ENCODE results near the gene MAP3K4. TPM values are rescaled to one million over a fixed set of nuclear protein-coding genes. Genes with fewer than 3 reads are reported as not detected.

Gene MAP3K4
- total RNA-seq (2014; rRNA removed; shearing (Covaris generic); ENCODE audit: low replicate concordance): 16.4 and 18.0 TPM in 2 replicates

GRCh38 chr6:160991406-160992060, at the start of gene MAP3K4:
TSS of gene MAP3K4 (plus strand) at chr6:160991769. CDS start at chr6:160991932, 163 bp downstream.
- in situ Hi-C loops (cut with HindIII; ENCODE audit: low pct_unique_long_range_greater_than_20kb, low sequenced_read_pairs): no loop called here
- DNase-seq (ENCODE audit: low read depth): peak; percentile 71

DNA sequence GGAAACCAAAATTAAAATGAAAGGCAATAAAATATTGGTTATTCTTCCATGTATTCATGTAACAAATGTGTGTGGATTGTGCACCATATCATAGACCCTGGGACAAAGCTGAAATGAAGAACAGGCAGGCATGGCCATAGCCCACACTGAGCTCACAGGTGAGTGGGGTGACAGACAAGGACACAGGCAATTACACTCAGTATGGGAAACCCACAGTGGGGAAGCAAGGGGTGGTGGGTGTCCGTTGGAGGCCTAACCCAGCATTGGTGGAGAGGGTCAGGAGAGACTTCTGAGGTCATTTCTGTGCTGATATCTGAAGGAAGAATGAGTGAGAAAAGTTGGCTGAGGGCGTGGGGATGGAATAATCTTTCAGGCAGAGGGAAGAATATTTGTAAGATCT, 47.6 kb upstream of the MAP3K4 start:
- in situ Hi-C loops (cut with HindIII; ENCODE audit: low pct_unique_long_range_greater_than_20kb, low sequenced_read_pairs): no loop called here

DNA sequence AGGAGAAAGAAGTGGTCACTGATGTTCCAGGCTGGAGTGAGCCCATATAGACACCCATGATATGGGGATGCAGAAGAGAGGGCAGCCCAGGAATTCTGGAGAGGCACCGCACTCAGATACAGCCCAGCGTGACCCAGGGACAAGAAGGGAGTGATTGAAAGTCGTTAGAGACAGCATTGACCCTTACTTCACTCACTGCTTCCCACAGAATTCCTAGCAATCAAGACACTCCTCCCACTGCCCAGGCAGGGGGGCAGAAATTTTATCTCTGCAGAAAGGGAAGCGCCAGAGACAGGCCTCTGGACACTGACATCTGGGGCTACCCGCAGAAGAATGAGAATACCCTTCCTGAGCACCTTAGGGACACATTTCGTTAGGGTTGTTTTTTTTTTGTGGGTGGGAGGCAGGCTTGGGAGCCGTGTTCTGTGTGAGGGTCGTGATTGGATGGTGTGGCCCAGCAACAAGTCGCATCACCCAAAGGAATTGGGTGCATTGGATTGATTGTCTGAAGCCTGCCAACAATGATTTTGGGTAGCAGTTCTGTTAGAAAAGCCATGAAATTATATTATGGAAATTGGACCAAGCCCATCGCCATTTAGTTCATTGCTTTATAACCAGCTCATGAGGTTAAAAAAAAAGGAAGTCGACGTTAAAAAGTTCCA, 45.9 kb upstream of the MAP3K4 start:
- no peak for DNase-seq (ENCODE audit: low read depth)
- in situ Hi-C loops (cut with HindIII; ENCODE audit: low pct_unique_long_range_greater_than_20kb, low sequenced_read_pairs): no loop called here

More for the DNA sequence above, 47.6 kb upstream of the MAP3K4 start:
- no peak for DNase-seq (ENCODE audit: low read depth)

DNA sequence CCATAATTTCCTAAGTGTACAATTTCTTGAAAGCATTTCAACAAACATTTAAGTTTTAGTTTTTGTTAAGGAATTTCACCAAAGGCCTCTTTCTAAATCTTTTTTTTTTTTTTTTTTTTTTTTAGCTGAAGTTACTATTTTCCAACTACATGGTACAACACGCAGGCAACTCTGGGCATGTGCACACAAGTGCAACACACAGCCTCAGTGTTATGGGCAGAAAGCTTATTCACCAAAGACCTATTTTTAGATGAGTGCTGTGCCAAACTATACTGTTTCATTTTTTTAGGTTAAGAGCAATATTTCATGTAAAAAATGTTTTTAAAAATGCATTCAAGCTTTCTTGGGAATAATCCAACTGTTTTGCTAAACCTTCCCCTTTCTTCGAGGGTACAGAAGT, 42.0 kb upstream of the MAP3K4 start:
- DNase-seq (ENCODE audit: low read depth): no peak
- in situ Hi-C loops (cut with HindIII; ENCODE audit: low pct_unique_long_range_greater_than_20kb, low sequenced_read_pairs): no loop called here

DNA sequence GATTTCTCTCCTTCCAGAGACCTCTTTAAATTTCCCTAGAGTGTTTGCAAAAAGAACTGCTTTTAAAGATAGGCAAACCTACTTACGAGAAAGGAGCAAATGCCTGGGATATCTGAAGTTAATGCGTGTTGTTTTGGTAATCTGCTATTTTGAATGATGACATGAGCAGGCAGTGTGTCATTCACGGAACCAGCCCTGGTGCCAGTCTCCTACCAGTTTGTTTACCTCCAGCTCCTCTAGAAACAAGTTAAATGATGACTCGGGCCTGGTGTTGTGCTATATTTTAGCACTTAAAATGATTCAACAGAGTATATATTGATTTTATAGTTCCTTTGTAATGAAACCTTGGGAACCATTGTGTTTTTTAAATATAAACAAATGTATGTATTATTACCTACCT, 41.1 kb upstream of the MAP3K4 start:
- no peak for DNase-seq (ENCODE audit: low read depth)
- in situ Hi-C loops (cut with HindIII; ENCODE audit: low pct_unique_long_range_greater_than_20kb, low sequenced_read_pairs): no loop called here

DNA sequence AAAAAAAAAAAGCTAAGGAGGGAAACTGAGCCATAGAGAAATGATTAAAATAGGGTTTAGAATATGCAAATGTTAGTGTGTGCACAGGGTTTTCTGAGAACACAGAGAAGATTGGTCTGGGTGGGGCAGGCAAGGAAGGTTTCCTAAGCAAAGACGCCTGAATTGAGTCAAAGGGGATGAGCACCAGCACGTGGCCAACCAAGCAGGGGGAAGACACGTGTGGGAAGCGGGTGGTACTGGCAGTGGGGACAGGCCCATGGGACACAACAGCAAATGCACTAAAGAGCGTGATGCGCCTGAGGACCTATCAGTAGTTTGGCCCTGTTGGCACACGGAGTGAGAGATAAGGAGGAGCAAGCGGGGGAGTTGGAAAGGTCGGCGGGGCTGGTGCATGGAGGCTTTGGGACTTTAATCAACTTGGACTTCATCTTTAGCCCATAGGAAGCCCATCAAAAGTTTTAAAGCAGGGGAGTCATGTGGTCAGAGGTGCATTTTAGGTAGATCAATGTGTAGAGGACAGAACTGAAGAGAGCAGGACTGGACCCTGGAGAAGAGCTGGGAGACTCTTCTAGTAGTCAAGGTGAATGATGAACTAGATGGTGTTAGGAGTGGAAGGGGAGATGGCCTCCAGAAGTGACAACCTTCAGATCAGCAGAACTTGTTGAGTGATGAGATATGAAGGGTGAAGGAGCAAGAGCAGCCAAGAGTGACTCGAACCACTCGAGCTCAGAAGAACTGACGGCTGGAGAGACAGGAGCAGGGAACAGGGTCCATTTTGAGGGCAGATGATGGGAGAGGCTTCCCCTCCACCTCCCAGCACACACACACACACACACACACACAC, 40.2 kb upstream of the MAP3K4 start:
- DNase-seq (ENCODE audit: low read depth): no peak
- in situ Hi-C loops (cut with HindIII; ENCODE audit: low pct_unique_long_range_greater_than_20kb, low sequenced_read_pairs): no loop called here

GRCh38 chr6:160952633-160953281, 38.8 kb upstream of the MAP3K4 start:
- DNase-seq (ENCODE audit: low read depth): no peak

GRCh38 chr6:160955508-160956295, 35.9 kb upstream of the MAP3K4 start:
- in situ Hi-C loops (cut with HindIII; ENCODE audit: low pct_unique_long_range_greater_than_20kb, low sequenced_read_pairs): no loop called here

More at GRCh38 chr6:160952633-160953281, 38.8 kb upstream of the MAP3K4 start:
- in situ Hi-C loops (cut with HindIII; ENCODE audit: low pct_unique_long_range_greater_than_20kb, low sequenced_read_pairs): no loop called here

DNA sequence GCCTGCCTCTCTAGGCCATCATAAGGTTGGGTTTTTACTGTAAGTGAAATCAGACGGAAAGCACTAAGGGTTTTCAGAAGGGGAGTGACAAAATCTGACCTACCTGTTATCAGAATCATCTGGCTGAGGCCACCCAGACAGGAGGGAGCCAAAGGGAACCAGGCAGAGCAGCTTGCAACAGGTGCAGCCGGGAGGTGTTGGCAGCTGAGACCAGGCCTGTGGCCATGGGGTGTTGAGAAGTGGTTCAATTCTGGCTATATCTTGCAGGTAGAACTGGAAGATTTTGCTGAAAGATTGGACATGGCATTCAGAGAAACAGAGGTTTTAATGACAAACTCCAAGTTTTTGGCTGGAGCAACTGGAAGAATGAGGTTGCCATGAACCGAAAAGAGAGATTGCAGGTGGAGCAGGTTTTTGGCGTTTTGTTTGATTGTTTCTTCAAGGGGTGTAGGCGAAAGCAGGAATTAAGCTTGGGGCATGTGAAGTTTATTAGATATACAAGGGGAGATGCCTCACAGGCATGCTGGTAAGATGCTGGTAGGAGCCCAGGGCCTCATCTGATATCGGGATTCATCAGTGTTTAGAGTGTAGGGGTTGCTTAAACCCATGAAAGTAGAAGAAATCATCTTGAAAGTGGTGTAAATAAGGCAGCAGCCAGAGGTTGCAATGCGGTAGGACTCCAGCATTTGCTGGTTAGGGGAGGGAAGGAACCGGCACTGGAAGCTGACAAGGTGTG, 35.1 kb upstream of the MAP3K4 start:
- in situ Hi-C loops (cut with HindIII; ENCODE audit: low pct_unique_long_range_greater_than_20kb, low sequenced_read_pairs): no loop called here
- no peak for DNase-seq (ENCODE audit: low read depth)

More at GRCh38 chr6:160955508-160956295, 35.9 kb upstream of the MAP3K4 start:
- no peak for DNase-seq (ENCODE audit: low read depth)

DNA sequence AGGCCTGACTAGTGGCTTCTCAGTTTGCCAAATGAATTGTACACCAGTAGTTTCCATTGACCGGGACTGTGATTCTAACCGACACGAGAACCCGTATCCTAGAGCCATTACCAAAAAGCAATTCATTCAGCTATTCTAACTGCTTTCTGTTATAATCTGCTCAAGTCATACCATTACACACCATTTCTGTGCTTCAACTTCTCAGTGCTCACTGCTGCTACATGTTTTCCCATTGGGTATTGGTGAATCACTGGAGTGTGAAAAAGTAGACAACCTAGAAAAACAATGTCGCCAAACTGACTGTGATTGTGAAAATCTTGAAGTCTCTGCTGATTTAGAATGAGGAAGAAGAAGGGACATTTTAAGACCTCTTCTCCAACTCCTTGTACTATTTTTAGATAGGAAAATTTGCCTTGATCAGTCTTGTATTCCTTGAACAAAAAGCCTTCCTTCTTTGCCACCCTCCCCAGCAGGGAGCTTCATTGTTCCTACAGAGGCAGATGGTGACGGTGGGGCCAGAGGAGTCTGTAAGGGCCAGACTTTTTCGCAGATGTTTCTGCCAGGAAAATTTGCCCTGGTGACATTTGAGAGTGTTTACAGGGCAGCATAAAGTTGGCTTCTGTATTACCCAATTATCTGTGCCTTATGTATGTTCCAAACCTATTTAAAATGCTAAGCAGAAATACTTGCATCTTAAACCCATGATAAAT, 31.7 kb upstream of the MAP3K4 start:
- DNase-seq (ENCODE audit: low read depth): no peak
- in situ Hi-C loops (cut with HindIII; ENCODE audit: low pct_unique_long_range_greater_than_20kb, low sequenced_read_pairs): no loop called here

GRCh38 chr6:160960839-160961238, 30.7 kb upstream of the MAP3K4 start:
- in situ Hi-C loops (cut with HindIII; ENCODE audit: low pct_unique_long_range_greater_than_20kb, low sequenced_read_pairs): no loop called here

GRCh38 chr6:160962835-160963623, 28.5 kb upstream of the MAP3K4 start:
- in situ Hi-C loops (cut with HindIII; ENCODE audit: low pct_unique_long_range_greater_than_20kb, low sequenced_read_pairs): no loop called here
- DNase-seq (ENCODE audit: low read depth): no peak

More at GRCh38 chr6:160960839-160961238, 30.7 kb upstream of the MAP3K4 start:
- no peak for DNase-seq (ENCODE audit: low read depth)

DNA sequence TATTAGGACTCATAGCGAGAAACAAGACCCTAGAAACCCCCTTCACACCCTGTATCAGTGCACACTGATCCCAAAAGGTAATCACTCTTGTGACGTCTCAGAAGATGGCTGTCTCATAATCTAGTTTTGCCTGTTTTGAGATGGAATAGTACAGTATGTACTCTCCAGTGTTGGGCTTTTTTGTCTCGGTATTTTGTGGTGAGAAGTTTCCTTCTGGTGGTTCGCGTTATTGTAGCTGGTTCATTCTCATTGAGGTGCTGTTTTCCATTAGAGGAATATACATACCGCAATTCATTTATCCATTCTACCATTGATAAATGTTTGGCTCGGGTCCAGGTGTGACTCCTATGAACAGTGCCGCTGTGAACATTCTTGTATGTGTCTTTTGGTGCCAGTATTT, 27.9 kb upstream of the MAP3K4 start:
- no peak for DNase-seq (ENCODE audit: low read depth)
- in situ Hi-C loops (cut with HindIII; ENCODE audit: low pct_unique_long_range_greater_than_20kb, low sequenced_read_pairs): no loop called here

- in situ Hi-C loops (cut with HindIII; ENCODE audit: low pct_unique_long_range_greater_than_20kb, low sequenced_read_pairs): no loop called here
Measured at GRCh38 chr6:160965893-160966292, 25.7 kb upstream of the MAP3K4 start.

GRCh38 chr6:160966493-160967229, 24.9 kb upstream of the MAP3K4 start:
- no peak for DNase-seq (ENCODE audit: low read depth)
- in situ Hi-C loops (cut with HindIII; ENCODE audit: low pct_unique_long_range_greater_than_20kb, low sequenced_read_pairs): no loop called here

More at GRCh38 chr6:160965893-160966292, 25.7 kb upstream of the MAP3K4 start:
- no peak for DNase-seq (ENCODE audit: low read depth)

All from Caki2 (cell line).